HG03025 (cell line): ENCODE results near the gene RIPK1.

Source experiments
- ATAC-seq: cut with Tn5 transposase; IDR thresholded peaks from one replicate; pipeline ENCODE4 v1.9.1; 2021; ENCODE audit warnings: mild to moderate bottlenecking, moderate library complexity; ENCODE audit not compliant: unreplicated experiment, low FRiP score

Gene RIPK1

DNA sequence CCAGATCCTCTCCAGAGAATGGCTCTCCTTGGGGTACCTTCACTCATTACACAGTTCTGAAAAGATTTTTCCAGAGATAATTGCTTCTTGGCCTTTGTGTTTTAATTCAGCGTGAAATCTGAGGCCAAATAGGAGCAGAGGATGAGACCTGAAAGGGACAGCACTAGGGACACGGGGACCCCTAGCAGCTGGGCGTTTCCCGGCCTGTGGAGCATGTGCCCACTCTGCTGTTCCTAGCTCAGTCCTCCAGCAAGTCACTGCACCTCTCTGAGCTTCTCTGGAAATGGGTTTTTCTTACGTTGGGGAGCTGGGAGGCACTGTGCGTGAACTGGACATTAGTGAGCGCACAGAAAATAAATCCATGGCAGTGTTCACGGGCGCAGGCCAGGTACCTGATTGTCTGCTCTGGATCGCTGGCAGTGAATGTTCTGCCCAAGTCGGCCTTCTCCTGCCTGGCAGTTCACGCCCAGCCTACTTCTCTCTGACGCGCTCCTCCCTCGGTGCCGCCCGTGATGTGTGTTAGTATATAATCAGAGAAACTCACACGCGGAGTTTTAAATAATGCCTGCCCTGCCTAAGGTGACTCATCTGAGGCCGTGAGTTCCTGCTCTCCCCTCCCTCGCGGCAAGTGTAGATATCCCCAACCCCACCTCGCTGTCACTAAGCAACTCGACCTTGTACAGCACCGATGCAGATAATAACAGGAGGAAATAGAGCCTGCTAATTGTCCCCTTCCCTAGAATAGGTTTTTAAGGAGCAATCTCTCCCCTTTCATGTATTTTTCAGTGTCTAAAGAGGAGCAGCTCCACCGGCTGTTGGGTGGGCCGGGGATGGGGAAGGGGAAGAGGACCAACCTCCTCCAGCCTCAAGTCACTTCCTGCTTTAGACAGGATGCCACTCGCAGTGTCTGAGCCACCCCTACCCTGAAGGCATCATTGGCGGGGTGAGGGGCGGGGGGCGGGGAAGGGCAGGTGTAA is 91.8 kb downstream of the RIPK1 start:
- ATAC-seq = no peak

GRCh38 chr6:3162067-3162497 is 93.8 kb downstream of the RIPK1 start:
- no peak for ATAC-seq

DNA sequence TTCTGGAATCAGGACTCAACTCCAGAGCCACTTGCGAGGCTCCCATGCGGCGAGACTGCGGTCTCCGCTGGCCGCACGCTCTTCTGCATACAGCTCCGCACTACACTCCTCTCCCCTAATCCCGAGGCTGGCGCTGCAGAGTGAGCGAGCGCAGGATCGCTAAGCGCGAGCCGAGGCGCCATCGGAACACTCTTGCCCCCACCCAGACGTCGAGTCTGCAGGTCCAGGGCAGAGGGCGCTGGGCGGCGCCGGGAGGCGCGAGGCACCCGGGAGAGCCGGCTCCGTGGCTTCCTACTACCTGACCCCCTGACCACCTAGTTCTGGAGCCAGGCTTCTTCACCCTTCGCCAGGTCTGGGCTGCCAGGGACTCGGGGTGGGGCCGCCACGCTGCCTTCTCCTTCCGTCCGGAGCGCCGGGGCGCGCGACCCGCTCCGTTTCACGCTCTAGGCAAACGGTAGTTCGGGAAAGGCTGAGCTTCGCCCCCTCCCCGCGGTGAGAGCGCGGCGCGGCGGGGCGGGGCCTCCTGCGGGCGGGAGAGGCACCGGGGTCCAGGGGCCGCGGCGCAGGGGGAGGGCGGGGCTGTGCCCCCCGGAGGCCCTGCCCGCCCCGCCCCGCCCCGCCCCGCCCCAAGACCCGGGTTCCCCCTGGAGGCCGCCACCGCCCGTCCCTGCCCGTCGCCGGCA is 94.4 kb downstream of the RIPK1 start:
- ATAC-seq = peak; percentile 59

GRCh38 chr6:3163248-3163594 is 94.9 kb downstream of the RIPK1 start:
- peak; percentile 23 for ATAC-seq

- no peak for ATAC-seq
These were observed 96.1 kb downstream of the RIPK1 start for GRCh38 chr6:3164388-3164787.
